Measurements from ENCODE around the gene MEGF10. TPM values are rescaled to one million over a fixed set of nuclear protein-coding genes. Genes with fewer than 3 reads are reported as not detected.

Gene MEGF10
- total RNA-seq, 1 donor from 2014 or later = 0.43 TPM

GRCh38 chr5:127450046-127450445, 159.4 kb downstream of the MEGF10 start:
- ATAC-seq (no peak), DNase-seq (ENCODE audit: missing footprints) (no peak)
- intact Hi-C loops (cut with DNase I) = no loop called here

DNA sequence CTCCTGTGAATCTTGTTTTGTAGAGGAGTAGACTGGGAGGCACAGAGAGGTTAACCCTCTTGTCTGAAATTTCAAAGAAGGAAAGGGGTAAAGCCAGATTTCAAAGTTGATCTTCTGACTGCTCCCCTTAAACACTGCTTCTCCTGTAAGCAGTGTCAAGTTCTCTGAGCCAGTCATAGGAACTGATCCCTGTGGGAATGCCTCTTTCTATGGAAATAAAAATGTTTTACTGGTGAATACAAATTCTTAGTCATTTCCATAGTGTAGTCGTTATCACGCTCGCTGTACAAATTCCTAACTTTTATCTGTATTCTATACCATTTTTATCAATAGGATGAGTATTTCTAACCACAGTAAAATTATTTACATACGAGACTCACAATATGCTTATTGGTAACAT, 160.5 kb downstream of the MEGF10 start:
- intact Hi-C loops (cut with DNase I) = no loop called here
- no peak for ATAC-seq
- no peak for DNase-seq (ENCODE audit: missing footprints)

- intact Hi-C loops (cut with DNase I) = no loop called here
- DNase-seq (ENCODE audit: missing footprints) = no peak
- no peak for ATAC-seq
Measured at GRCh38 chr5:127452626-127453025, 162.0 kb downstream of the MEGF10 start.

- DNase-seq (ENCODE audit: missing footprints) = no peak
- intact Hi-C loops (cut with DNase I) = no loop called here
- ATAC-seq = no peak
Measured at GRCh38 chr5:127471211-127471610, 180.6 kb downstream of the MEGF10 start.

GRCh38 chr5:127472700-127473099, 182.1 kb downstream of the MEGF10 start:
- DNase-seq (ENCODE audit: missing footprints) = no peak
- intact Hi-C loops (cut with DNase I) = no loop called here
- ATAC-seq = no peak

GRCh38 chr5:127486471-127486870, 195.9 kb downstream of the MEGF10 start:
- DNase-seq (ENCODE audit: missing footprints) (no peak), ATAC-seq (no peak)
- intact Hi-C loops (cut with DNase I) = no loop called here

DNA sequence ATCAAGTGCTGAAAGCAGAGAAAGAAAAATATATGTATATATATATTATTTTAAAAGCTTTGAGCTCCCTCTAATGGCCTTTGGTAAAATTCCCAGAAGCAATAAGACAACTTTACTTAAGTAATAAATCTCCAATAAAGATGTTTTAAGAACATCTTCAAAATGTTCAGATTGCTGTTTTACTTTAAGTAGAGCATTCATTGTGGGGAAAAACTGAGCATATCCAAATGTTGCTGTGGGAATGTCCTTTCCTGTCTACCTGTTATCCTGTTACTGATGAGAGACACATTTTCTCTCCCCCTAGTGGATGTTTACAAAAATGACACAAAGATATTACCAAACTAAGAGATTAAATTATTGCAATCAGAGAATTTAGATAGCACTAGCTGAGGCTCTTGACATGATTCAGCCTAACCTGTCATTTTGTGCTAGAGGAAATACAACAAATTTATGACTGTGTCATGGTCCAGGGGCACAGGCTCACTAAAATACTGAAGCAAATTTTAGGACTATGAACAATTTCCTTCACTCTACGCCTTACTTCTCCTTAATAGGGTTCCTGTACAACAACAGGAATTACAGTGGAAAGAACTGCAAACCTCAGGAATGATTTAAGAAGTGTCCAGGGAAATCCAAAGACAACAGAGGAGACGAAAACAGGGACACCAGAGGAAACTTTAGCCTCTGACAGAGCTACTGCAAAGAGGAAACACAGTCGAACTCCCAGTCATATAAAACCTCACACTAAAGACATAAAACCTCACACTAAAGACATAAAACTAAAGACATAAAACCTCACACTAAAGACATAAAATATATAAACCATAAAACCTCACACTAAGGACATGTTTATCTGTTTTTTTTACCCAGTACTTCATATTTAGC, 202.5 kb downstream of the MEGF10 start:
- intact Hi-C loops (cut with DNase I) = loop anchor here (1.0 kb wide), 1 partner anchor 203 kb away; the partner anchor contains the start of gene MEGF10
- ATAC-seq (no peak), DNase-seq (ENCODE audit: missing footprints) (no peak)

DNA sequence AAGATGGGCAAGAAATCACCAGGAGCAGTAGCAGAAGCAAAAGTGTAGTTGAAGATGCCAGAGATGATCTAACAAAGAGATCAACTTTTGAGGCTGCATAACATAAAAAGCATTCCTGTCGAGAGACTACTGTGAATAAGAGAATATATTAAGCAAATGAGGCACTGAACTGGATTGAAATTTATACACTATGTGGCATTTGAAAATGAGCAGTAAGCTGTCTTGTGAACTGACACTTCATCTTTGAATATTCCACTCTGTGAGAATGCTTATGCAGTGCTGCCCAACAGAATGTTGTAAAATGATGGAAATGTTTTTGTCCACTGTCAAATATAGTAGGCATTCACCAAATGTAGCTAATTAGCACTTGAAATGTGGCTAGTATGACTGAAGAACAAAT, 208.0 kb downstream of the MEGF10 start:
- intact Hi-C loops (cut with DNase I) = no loop called here
- ATAC-seq (no peak), DNase-seq (ENCODE audit: missing footprints) (no peak)

GRCh38 chr5:127505905-127506304, 215.3 kb downstream of the MEGF10 start:
- intact Hi-C loops (cut with DNase I) = no loop called here
- ATAC-seq = no peak
- no peak for DNase-seq (ENCODE audit: missing footprints)

GRCh38 chr5:127506616-127507015, 216.0 kb downstream of the MEGF10 start:
- ATAC-seq (no peak), DNase-seq (ENCODE audit: missing footprints) (no peak)
- intact Hi-C loops (cut with DNase I) = no loop called here

GRCh38 chr5:127508644-127509373, 218.2 kb downstream of the MEGF10 start:
- no peak for ATAC-seq
- intact Hi-C loops (cut with DNase I) = no loop called here
- no peak for DNase-seq (ENCODE audit: missing footprints)

Other genes starting within 250 kb of the MEGF10 start
- 11.4 TPM for gene C5orf63, start 217.3 kb upstream of the MEGF10 start, total RNA-seq
- gene PRRC1, start 226.8 kb downstream of the MEGF10 start, total RNA-seq = 20.3 TPM